ENCODE data around the gene PLCB4.
"Not testable (repeated sequence)": the region's sequence is repeated elsewhere in the genome, so short reads cannot be mapped to it uniquely, and the experiment has no call there.

PLCB4 gene

GRCh38 chr20:9141921-9142320 is 73.0 kb downstream of the PLCB4 start:
- DNase-seq (ENCODE audit: low read depth in 2 of 2): no peak

- DNase-seq (ENCODE audit: low read depth in 2 of 2): no peak
Measured at GRCh38 chr20:9142809-9143208, 73.9 kb downstream of the PLCB4 start.

- DNase-seq (ENCODE audit: low read depth in 2 of 2): no peak
Measured at GRCh38 chr20:9143926-9144325, 75.0 kb downstream of the PLCB4 start.

GRCh38 chr20:9144643-9145042 is 75.8 kb downstream of the PLCB4 start:
- DNase-seq (ENCODE audit: low read depth in 2 of 2): no peak

GRCh38 chr20:9145142-9145541 is 76.3 kb downstream of the PLCB4 start:
- DNase-seq (ENCODE audit: low read depth in 2 of 2): no peak

GRCh38 chr20:9146649-9147048 is 77.8 kb downstream of the PLCB4 start:
- DNase-seq (ENCODE audit: low read depth in 2 of 2): no peak

GRCh38 chr20:9147547-9148024 is 78.7 kb downstream of the PLCB4 start:
- DNase-seq (ENCODE audit: low read depth in 2 of 2): no peak

GRCh38 chr20:9148291-9148690 is 79.4 kb downstream of the PLCB4 start:
- no peak for DNase-seq (ENCODE audit: low read depth in 2 of 2)

GRCh38 chr20:9149087-9149486 is 80.2 kb downstream of the PLCB4 start:
- DNase-seq (ENCODE audit: low read depth in 2 of 2): no peak

- DNase-seq (ENCODE audit: low read depth in 2 of 2): no peak
Measured at GRCh38 chr20:9149796-9150195, 80.9 kb downstream of the PLCB4 start.

GRCh38 chr20:9150679-9151078 is 81.8 kb downstream of the PLCB4 start:
- no peak for DNase-seq (ENCODE audit: low read depth in 2 of 2)

- not testable (repeated sequence) for DNase-seq (ENCODE audit: low read depth in 2 of 2)
Measured at GRCh38 chr20:9152139-9152538, 83.3 kb downstream of the PLCB4 start.

- DNase-seq (ENCODE audit: low read depth in 2 of 2): no peak
Measured at GRCh38 chr20:9154464-9155024, 85.7 kb downstream of the PLCB4 start.

- DNase-seq (ENCODE audit: low read depth in 2 of 2): no peak
Measured at GRCh38 chr20:9156529-9157280, 87.8 kb downstream of the PLCB4 start.

- DNase-seq (ENCODE audit: low read depth in 2 of 2): no peak
Measured at GRCh38 chr20:9160331-9160730, 91.4 kb downstream of the PLCB4 start.

GRCh38 chr20:9160757-9161156 is 91.9 kb downstream of the PLCB4 start:
- no peak for DNase-seq (ENCODE audit: low read depth in 2 of 2)

- DNase-seq (ENCODE audit: low read depth in 2 of 2): no peak
Measured at GRCh38 chr20:9161311-9161710, 92.4 kb downstream of the PLCB4 start.

- DNase-seq (ENCODE audit: low read depth in 2 of 2): no peak
Measured at GRCh38 chr20:9163251-9163650, 94.4 kb downstream of the PLCB4 start.

- no peak for DNase-seq (ENCODE audit: low read depth in 2 of 2)
Measured at GRCh38 chr20:9163995-9164394, 95.1 kb downstream of the PLCB4 start.

- no peak for DNase-seq (ENCODE audit: low read depth in 2 of 2)
Measured at GRCh38 chr20:9165261-9165660, 96.4 kb downstream of the PLCB4 start.

- DNase-seq (ENCODE audit: low read depth in 2 of 2): no peak
Measured at GRCh38 chr20:9166153-9166780, 97.4 kb downstream of the PLCB4 start.

GRCh38 chr20:9169409-9169808 is 100.5 kb downstream of the PLCB4 start:
- DNase-seq (ENCODE audit: low read depth in 2 of 2): no peak

- no peak for DNase-seq (ENCODE audit: low read depth in 2 of 2)
Measured at GRCh38 chr20:9172851-9173250, 104.0 kb downstream of the PLCB4 start.

Measured in stimulated activated CD8-positive, alpha-beta memory T cell treated with anti-CD3 and anti-CD28 coated beads, Interleukin-15, amount 100 ng/mL, for 48 hours (primary cell).